GM18907 (cell line): ENCODE results near the gene FBXO30.

Experiments used
- ATAC-seq: cut with Tn5 transposase; IDR thresholded peaks from one replicate; pipeline ENCODE4 v1.9.1; 2021; ENCODE audit warnings: mild to moderate bottlenecking, moderate library complexity; ENCODE audit not compliant: unreplicated experiment

The FBXO30 gene

DNA sequence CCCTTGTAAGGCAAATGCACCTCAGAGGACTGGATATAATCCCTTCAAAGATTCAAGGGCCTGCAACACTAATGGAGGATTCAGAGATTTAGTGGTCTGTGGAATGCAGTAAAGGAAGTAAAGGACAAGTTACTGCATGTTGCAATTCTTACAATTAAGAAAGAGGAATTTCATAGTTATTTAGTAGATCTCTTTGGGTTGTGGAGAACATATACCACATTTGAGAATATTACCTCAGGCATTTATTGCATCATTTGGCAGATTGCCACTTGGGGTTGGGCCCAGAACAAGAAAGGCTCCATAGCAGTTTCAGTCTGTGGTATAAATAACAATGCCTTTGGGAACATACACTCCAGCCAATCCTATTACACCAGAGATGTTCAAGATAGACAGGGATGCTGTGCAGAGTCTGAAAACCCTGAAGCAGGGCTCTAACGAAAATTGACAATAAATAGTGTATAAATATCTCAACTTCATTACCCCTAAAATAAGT, 58.4 kb downstream of the FBXO30 start:
- no peak for ATAC-seq

DNA sequence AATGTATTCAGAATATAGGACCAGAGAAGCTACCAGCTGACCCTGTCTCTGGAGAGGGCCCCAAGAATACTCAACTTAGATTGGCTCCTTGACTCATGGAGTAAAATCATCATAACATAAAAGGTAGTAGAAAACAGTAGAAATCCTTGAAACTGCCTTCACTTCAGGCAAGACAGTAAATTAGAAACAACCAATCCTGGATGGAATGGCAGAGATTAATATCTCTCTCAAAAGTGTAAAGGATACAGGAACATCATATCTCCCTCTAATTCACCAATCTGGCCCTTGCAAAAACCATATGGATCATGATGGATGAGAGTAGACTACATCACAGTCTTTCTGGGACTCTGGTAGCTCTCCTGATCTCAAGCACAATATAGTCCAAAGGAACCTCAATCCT, 58.9 kb downstream of the FBXO30 start:
- no peak for ATAC-seq

- no peak for ATAC-seq
These were observed 62.0 kb downstream of the FBXO30 start for GRCh38 chr6:145752638-145753037.

DNA sequence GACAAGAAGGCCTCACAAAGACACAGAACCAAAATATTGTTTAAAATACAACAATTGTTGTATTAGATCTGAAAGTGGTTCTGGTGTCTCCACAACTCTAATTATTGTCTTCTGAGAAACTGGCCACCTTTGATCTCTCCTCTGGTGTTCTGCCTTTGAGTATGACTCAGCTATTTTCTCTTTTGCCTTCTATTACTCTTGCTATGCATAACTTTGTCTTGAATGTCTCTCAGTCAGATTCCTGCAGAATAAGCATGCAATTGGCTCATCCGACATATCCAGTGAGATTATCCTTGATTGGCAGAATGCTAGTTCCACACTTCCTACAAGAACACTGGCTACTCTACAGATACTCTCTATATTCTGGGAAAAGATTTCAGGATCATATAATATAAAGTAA, 65.0 kb downstream of the FBXO30 start:
- no peak for ATAC-seq

GRCh38 chr6:145745861-145746260, 68.7 kb downstream of the FBXO30 start:
- no peak for ATAC-seq

GRCh38 chr6:145744619-145745018, 70.0 kb downstream of the FBXO30 start:
- no peak for ATAC-seq
